ENCODE results near the gene FANCL.
A peak's percentile ranks its signal among the peaks of the same experiment; 100 is the strongest.
"Not testable (repeated sequence)": the region's sequence is repeated elsewhere in the genome, so short reads cannot be mapped to it uniquely, and the experiment has no call there.

FANCL gene

GRCh38 chr2:58240670-58241545 lies at the start of gene FANCL:
Gene FANCL, minus strand, starts transcription at chr2:58241325. Its CDS starts 12 bp downstream, at chr2:58241313.
- peak; percentile 83 for DNase-seq (ENCODE audit: low spot score)

- no peak for DNase-seq (ENCODE audit: low spot score)
Observed at GRCh38 chr2:58289029-58289428, 47.9 kb upstream of the FANCL start.

- no peak for DNase-seq (ENCODE audit: low spot score)
Observed at GRCh38 chr2:58283931-58284330, 42.8 kb upstream of the FANCL start.

GRCh38 chr2:58275144-58275543 lies 34.0 kb upstream of the FANCL start:
- DNase-seq (ENCODE audit: low spot score) = not testable (repeated sequence)

GRCh38 chr2:58271826-58272225 lies 30.7 kb upstream of the FANCL start:
- DNase-seq (ENCODE audit: low spot score) = no peak

GRCh38 chr2:58268685-58269084 lies 27.6 kb upstream of the FANCL start:
- no peak for DNase-seq (ENCODE audit: low spot score)

GRCh38 chr2:58266211-58266610 lies 25.1 kb upstream of the FANCL start:
- no peak for DNase-seq (ENCODE audit: low spot score)

- DNase-seq (ENCODE audit: low spot score) = no peak
Observed at GRCh38 chr2:58261209-58261608, 20.1 kb upstream of the FANCL start.

GRCh38 chr2:58258456-58258855 lies 17.3 kb upstream of the FANCL start:
- not testable (repeated sequence) for DNase-seq (ENCODE audit: low spot score)

GRCh38 chr2:58251331-58252201 lies 10.4 kb upstream of the FANCL start:
- not testable (repeated sequence) for DNase-seq (ENCODE audit: low spot score)

- DNase-seq (ENCODE audit: low spot score) = no peak
Observed at GRCh38 chr2:58241546-58241864, 380 bp upstream of the FANCL start.

GRCh38 chr2:58239243-58239925 lies 1.7 kb downstream of the FANCL start:
- DNase-seq (ENCODE audit: low spot score) = no peak

GRCh38 chr2:58237741-58238140 lies 3.4 kb downstream of the FANCL start:
- no peak for DNase-seq (ENCODE audit: low spot score)

GRCh38 chr2:58235984-58236383 lies 5.1 kb downstream of the FANCL start:
- no peak for DNase-seq (ENCODE audit: low spot score)

- no peak for DNase-seq (ENCODE audit: low spot score)
Observed at GRCh38 chr2:58235170-58235569, 6.0 kb downstream of the FANCL start.

GRCh38 chr2:58228299-58228698 lies 12.8 kb downstream of the FANCL start:
- DNase-seq (ENCODE audit: low spot score) = no peak

- DNase-seq (ENCODE audit: low spot score) = no peak
Observed at GRCh38 chr2:58227171-58227917, 13.8 kb downstream of the FANCL start.

- no peak for DNase-seq (ENCODE audit: low spot score)
Observed at GRCh38 chr2:58221909-58222308, 19.2 kb downstream of the FANCL start.

GRCh38 chr2:58215429-58215828 lies 25.7 kb downstream of the FANCL start:
- no peak for DNase-seq (ENCODE audit: low spot score)

- DNase-seq (ENCODE audit: low spot score) = not testable (repeated sequence)
Observed at GRCh38 chr2:58210951-58211568, 30.1 kb downstream of the FANCL start.

GRCh38 chr2:58207189-58207588 lies 33.9 kb downstream of the FANCL start:
- DNase-seq (ENCODE audit: low spot score) = no peak
